Prostate gland (tissue), 2 donors: Measurements from ENCODE around the gene SLC2A4RG.

Experiments used
- CTCF ChIP-seq, 4 experiments: fragments of 200-600 bp in 2 of 4; fragments of 450-650 bp in 2 of 4; sonication (generic) in 2 of 4; IDR thresholded peaks; 1 replicate in 3 of 4; 2 replicates in 1 of 4; pipeline ENCODE4 v1.5.1; 2016 to 2019; ENCODE audit warnings: antibody characterized with exemption in 4 of 4, mild to moderate bottlenecking in 2 of 4, moderate library complexity in 2 of 4
- POLR2A ChIP-seq: fragments of 450-650 bp; IDR thresholded peaks from one replicate; pipeline ENCODE4 v1.6.1; 2016; ENCODE audit warnings: antibody characterized with exemption, mild to moderate bottlenecking

DNA sequence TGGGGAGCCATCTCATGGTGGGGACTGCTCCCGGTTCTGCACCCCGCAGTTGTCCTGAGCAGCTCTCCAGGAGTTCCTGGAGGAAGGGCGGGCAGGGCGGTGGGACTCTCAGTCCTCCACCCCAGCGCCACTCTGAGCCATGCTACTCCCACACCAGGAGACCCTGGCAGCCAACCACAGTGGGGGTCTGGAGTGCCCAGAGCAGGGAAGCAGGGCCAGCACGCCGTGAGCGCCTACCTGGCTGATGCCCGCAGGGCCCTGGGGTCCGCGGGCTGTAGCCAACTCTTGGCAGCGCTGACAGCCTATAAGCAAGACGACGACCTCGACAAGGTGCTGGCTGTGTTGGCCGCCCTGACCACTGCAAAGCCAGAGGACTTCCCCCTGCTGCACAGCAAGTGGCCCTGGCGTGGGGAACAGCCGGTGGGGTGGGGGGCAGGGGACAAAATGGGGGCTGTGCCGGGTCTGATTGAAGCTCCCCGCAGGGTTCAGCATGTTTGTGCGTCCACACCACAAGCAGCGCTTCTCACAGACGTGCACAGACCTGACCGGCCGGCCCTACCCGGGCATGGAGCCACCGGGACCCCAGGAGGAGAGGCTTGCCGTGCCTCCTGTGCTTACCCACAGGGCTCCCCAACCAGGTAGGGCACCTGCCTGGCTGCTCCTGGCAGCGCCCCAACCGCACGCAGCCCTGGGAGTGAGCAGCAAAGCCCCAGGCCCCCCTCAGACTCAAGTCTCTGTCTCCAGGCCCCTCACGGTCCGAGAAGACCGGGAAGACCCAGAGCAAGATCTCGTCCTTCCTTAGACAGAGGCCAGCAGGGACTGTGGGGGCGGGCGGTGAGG is 44.8 kb upstream of the SLC2A4RG start:
- no peak for TF ChIP-seq POLR2A
- no peak for TF ChIP-seq CTCF (IDR thresholded peaks at IDR 0.05)
